Suprapubic skin (tissue), 4 donors: Measurements from ENCODE around the gene GRID1. TPM values are rescaled to one million over a fixed set of nuclear protein-coding genes. Genes with fewer than 3 reads are reported as not detected.

Experiments
- DNase-seq, 2 donors: peaks; one replicate each; pipeline ENCODE4 v3.0.0-alpha.2; 2019; ENCODE audit warnings: low spot score in 2 of 2
- H3K27ac ChIP-seq: fragments of 200-600 bp; sonication (generic); one replicate; pipeline ENCODE4 v1.5.1; 2019
- H3K27me3 ChIP-seq: fragments of 200-600 bp; sonication (generic); one replicate; pipeline ENCODE4 v1.5.1; 2019
- H3K36me3 ChIP-seq: fragments of 200-600 bp; sonication (generic); one replicate; pipeline ENCODE4 v1.5.1; 2019
- H3K4me1 ChIP-seq: fragments of 200-600 bp; sonication (generic); one replicate; pipeline ENCODE4 v1.5.1; 2019
- H3K4me3 ChIP-seq: fragments of 200-600 bp; sonication (generic); one replicate; pipeline ENCODE4 v1.5.1; 2019; ENCODE audit warnings: mild to moderate bottlenecking
- H3K9me3 ChIP-seq: fragments of 200-600 bp; sonication (generic); one replicate; pipeline ENCODE4 v1.5.1; 2019
- EP300 ChIP-seq: sonication (generic); formaldehyde crosslinking; IDR thresholded peaks from one replicate; pipeline ENCODE4 v1.6.1; 2017; ENCODE audit warnings: antibody characterized with exemption
- POLR2A ChIP-seq, 2 donors: fragments of 450-650 bp; IDR thresholded peaks; one replicate each; pipeline ENCODE4 v1.6.1; 2017; ENCODE audit warnings: antibody characterized with exemption in 2 of 2, mild to moderate bottlenecking in 2 of 2, moderate library complexity in 2 of 2
- POLR2AphosphoS5 ChIP-seq, 3 donors: sonication (generic); formaldehyde crosslinking; IDR thresholded peaks; one replicate each; pipeline ENCODE4 v1.6.1; 2017; ENCODE audit warnings: antibody characterized with exemption in 3 of 3
- WGBS: methylation state at CpG from one replicate; pipeline ENCODE4 v1.1.5; 2018; 5-methylcytosine and 5-hydroxymethylcytosine counted together
- total RNA-seq, 4 donors: library from RNA; depleted of rRNA; stranded (reverse); fragments of >200 nt; gene quantifications; one replicate each; pipeline ENCODE4 v1.1.0, GENCODE V29; 2016
- TF ChIP-seq, protein P1 (sequence below), 2 donors: fragments of 200-600 bp in 1 of 2; fragments of 450-650 bp in 1 of 2; sonication (generic) in 1 of 2; IDR thresholded peaks; one replicate each; pipeline ENCODE4 v1.5.1; 2016 to 2019; ENCODE audit warnings: antibody characterized with exemption in 2 of 2, mild to moderate bottlenecking in 1 of 2, moderate library complexity in 1 of 2

GRID1 gene
- total RNA-seq, 4 donors from 2014 or later: 1.8 to 3.1 (median 2.4) TPM

GRCh38 chr10:86152911-86153310, 213.7 kb downstream of the GRID1 start:
- no peak overlapping the region for H3K27ac ChIP-seq
- H3K27me3 ChIP-seq: no peaks in the 10 kb centered on the region
- H3K4me3 ChIP-seq: no peak overlapping the region
- H3K4me1 ChIP-seq: no peaks in the 10 kb centered on the region
- H3K9me3 ChIP-seq: no peaks in the 10 kb centered on the region
- H3K36me3 ChIP-seq: no peaks in the 10 kb centered on the region
- no peak for DNase-seq
- TF ChIP-seq POLR2A (IDR thresholded peaks at IDR 0.05) (no peak), EP300 (no peak), POLR2AphosphoS5 (IDR thresholded peaks at IDR 0.05) (no peak)
- TF ChIP-seq, protein P1, sequence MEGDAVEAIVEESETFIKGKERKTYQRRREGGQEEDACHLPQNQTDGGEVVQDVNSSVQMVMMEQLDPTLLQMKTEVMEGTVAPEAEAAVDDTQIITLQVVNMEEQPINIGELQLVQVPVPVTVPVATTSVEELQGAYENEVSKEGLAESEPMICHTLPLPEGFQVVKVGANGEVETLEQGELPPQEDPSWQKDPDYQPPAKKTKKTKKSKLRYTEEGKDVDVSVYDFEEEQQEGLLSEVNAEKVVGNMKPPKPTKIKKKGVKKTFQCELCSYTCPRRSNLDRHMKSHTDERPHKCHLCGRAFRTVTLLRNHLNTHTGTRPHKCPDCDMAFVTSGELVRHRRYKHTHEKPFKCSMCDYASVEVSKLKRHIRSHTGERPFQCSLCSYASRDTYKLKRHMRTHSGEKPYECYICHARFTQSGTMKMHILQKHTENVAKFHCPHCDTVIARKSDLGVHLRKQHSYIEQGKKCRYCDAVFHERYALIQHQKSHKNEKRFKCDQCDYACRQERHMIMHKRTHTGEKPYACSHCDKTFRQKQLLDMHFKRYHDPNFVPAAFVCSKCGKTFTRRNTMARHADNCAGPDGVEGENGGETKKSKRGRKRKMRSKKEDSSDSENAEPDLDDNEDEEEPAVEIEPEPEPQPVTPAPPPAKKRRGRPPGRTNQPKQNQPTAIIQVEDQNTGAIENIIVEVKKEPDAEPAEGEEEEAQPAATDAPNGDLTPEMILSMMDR (IDR thresholded peaks at IDR 0.05): no peak
- WGBS: 67% methylated on average over 5 of the region's 5 CpGs

- Histone ChIP-seq H3K9me3 (no peaks in the 10 kb centered on the region), H3K4me3 (no peak overlapping the region), H3K27ac (no peak overlapping the region), H3K36me3 (no peaks in the 10 kb centered on the region), H3K4me1 (no peaks in the 10 kb centered on the region), H3K27me3 (no peaks in the 10 kb centered on the region)
- no peak for TF ChIP-seq POLR2A (IDR thresholded peaks at IDR 0.05)
- TF ChIP-seq POLR2AphosphoS5 (IDR thresholded peaks at IDR 0.05): no peak
- TF ChIP-seq EP300: no peak
- TF ChIP-seq, protein P1 (IDR thresholded peaks at IDR 0.05): no peak
- no peak for DNase-seq
- WGBS: no CpG with 5 or more reads among the region's 5 CpGs
Measured at GRCh38 chr10:86152354-86152753, 214.2 kb downstream of the GRID1 start.

DNA sequence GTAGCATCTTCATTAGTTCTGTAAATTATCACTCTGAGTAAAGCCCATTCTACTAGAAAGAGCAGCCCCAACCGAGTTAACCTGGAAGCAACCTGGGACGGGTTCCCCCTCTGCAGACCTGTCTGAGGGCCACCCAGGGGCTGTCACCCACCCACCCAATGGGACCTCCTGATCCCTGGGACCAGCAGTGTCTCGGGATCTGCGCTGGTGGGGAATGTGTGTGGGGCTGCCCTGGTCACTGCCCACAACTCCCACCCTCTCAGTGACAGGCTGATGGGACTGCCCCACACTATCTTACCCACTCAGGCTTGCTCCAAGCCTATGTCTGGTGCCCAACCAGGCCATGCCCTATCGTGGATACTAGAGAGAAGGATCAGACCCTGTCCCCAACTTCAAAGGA, 215.0 kb downstream of the GRID1 start:
- WGBS: 77% methylated on average over 5 of the region's 5 CpGs
- H3K4me1 ChIP-seq: no peaks in the 10 kb centered on the region
- DNase-seq: no peak
- TF ChIP-seq POLR2A (IDR thresholded peaks at IDR 0.05): no peak
- TF ChIP-seq EP300: no peak
- TF ChIP-seq POLR2AphosphoS5 (IDR thresholded peaks at IDR 0.05): no peak
- TF ChIP-seq, protein P1 (IDR thresholded peaks at IDR 0.05): no peak
- H3K27ac ChIP-seq: no peak overlapping the region
- no peaks in the 10 kb centered on the region for H3K36me3 ChIP-seq
- H3K27me3 ChIP-seq: no peaks in the 10 kb centered on the region
- no peaks in the 10 kb centered on the region for H3K9me3 ChIP-seq
- no peak overlapping the region for H3K4me3 ChIP-seq

DNA sequence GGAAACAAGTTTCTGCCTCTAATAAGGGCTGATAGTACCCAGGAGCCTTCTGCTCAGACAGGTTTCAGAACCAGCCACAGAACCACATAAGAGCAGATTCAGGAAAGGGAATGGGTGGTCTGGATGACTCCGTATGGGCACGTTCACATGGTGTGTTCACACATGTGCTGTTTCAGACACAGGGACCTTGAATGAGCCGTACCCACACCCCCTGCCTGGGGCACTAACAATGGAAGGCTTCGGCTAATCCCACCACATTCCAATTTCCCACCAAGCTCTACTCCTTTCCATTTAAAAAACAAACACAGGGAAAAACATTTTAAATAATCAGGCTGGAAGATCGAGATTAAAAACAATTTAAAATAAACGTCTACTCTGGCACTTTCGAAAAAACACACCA, 217.3 kb downstream of the GRID1 start:
- H3K27ac ChIP-seq: no peak overlapping the region
- WGBS: 52% methylated on average over 7 of the region's 7 CpGs
- DNase-seq: no peak
- no peaks in the 10 kb centered on the region for H3K4me1 ChIP-seq
- H3K27me3 ChIP-seq: no peaks in the 10 kb centered on the region
- no peak for TF ChIP-seq POLR2A (IDR thresholded peaks at IDR 0.05)
- TF ChIP-seq, protein P1 (IDR thresholded peaks at IDR 0.05): no peak
- no peak for TF ChIP-seq POLR2AphosphoS5 (IDR thresholded peaks at IDR 0.05)
- no peaks in the 10 kb centered on the region for H3K9me3 ChIP-seq
- no peaks in the 10 kb centered on the region for H3K36me3 ChIP-seq
- no peak overlapping the region for H3K4me3 ChIP-seq

- no peaks in the 10 kb centered on the region for H3K36me3 ChIP-seq
- no peak overlapping the region for H3K4me3 ChIP-seq
- no peaks in the 10 kb centered on the region for H3K9me3 ChIP-seq
- no peaks in the 10 kb centered on the region for H3K4me1 ChIP-seq
- H3K27me3 ChIP-seq: no peaks in the 10 kb centered on the region
- no peak overlapping the region for H3K27ac ChIP-seq
- no peak for DNase-seq
- TF ChIP-seq POLR2AphosphoS5 (IDR thresholded peaks at IDR 0.05): no peak
- TF ChIP-seq, protein P1 (IDR thresholded peaks at IDR 0.05): no peak
- TF ChIP-seq EP300: no peak
- no peak for TF ChIP-seq POLR2A (IDR thresholded peaks at IDR 0.05)
- 65% methylated on average over 2 of the region's 2 CpGs for WGBS
Measured at GRCh38 chr10:86148117-86148516, 218.5 kb downstream of the GRID1 start.
